Measurements from ENCODE around the gene IL17B. TPM values are rescaled to one million over a fixed set of nuclear protein-coding genes. Genes with fewer than 3 reads are reported as not detected.

Gene IL17B
- total RNA-seq, 2 experiments from 2014 or later = not detected

GRCh38 chr5:149325894-149326293 is 53.2 kb downstream of the IL17B start:
- intact Hi-C loops (cut with micrococcal nuclease; ENCODE audit: unreplicated experiment) = no loop called here
- Histone ChIP-seq H3K9me3 (ENCODE audit: low read length) (peaks cover 3% of the 10 kb centered on the region; the same call in 1 of the 2 replicates), H3K36me3 (ENCODE audit: insufficient read depth, low read length) (no peaks in the 10 kb centered on the region), H3K4me2 (ENCODE audit: low read length) (no peak overlapping the region), H2AFZ (ENCODE audit: low read length) (no peak overlapping the region), H4K20me1 (ENCODE audit: insufficient read depth, low read length) (no peaks in the 10 kb centered on the region), H3K79me2 (ENCODE audit: insufficient read depth, low read depth, low read length) (no peaks in the 10 kb centered on the region), H3K27ac (ENCODE audit: low read depth, low read length, poor library complexity, severe bottlenecking) (no peak overlapping the region), H3K9me2 (ENCODE audit: insufficient read depth, low read length) (no peaks in the 10 kb centered on the region), H3K4me3 (ENCODE audit: low read depth, low read length, poor library complexity, severe bottlenecking) (no peak overlapping the region), H3K4me1 (ENCODE audit: insufficient read depth, low read length, poor library complexity, severe bottlenecking) (no peaks in the 10 kb centered on the region)
- no peak for DNase-seq (ENCODE audit: low spot score)
- no TSS peak for BruUV-seq (replicated peaks)
- ChIA-PET CTCF (ENCODE audit: unreplicated experiment) (no interaction called here), POLR2A (no interaction called here)
- TF ChIP-seq, protein P1, sequence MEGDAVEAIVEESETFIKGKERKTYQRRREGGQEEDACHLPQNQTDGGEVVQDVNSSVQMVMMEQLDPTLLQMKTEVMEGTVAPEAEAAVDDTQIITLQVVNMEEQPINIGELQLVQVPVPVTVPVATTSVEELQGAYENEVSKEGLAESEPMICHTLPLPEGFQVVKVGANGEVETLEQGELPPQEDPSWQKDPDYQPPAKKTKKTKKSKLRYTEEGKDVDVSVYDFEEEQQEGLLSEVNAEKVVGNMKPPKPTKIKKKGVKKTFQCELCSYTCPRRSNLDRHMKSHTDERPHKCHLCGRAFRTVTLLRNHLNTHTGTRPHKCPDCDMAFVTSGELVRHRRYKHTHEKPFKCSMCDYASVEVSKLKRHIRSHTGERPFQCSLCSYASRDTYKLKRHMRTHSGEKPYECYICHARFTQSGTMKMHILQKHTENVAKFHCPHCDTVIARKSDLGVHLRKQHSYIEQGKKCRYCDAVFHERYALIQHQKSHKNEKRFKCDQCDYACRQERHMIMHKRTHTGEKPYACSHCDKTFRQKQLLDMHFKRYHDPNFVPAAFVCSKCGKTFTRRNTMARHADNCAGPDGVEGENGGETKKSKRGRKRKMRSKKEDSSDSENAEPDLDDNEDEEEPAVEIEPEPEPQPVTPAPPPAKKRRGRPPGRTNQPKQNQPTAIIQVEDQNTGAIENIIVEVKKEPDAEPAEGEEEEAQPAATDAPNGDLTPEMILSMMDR (conservative IDR thresholded peaks at IDR 0.05; ENCODE audit: low read length) = no peak
- TF ChIP-seq EZH2phosphoT487 (IDR thresholded peaks at IDR 0.05; ENCODE audit: borderline replicate concordance, low read depth, low read length) = no peak

- no TSS peak for BruUV-seq (replicated peaks)
These were observed 53.8 kb downstream of the IL17B start for GRCh38 chr5:149325166-149325735.

More at GRCh38 chr5:149325166-149325735, 53.8 kb downstream of the IL17B start:
- Histone ChIP-seq H3K79me2 (ENCODE audit: insufficient read depth, low read depth, low read length) (no peaks in the 10 kb centered on the region), H3K4me2 (ENCODE audit: low read length) (no peak overlapping the region), H3K27ac (ENCODE audit: low read depth, low read length, poor library complexity, severe bottlenecking) (no peak overlapping the region), H3K4me3 (ENCODE audit: low read depth, low read length, poor library complexity, severe bottlenecking) (no peak overlapping the region), H3K9me2 (ENCODE audit: insufficient read depth, low read length) (no peaks in the 10 kb centered on the region), H3K36me3 (ENCODE audit: insufficient read depth, low read length) (no peaks in the 10 kb centered on the region), H3K4me1 (ENCODE audit: insufficient read depth, low read length, poor library complexity, severe bottlenecking) (no peaks in the 10 kb centered on the region), H2AFZ (ENCODE audit: low read length) (no peak overlapping the region), H4K20me1 (ENCODE audit: insufficient read depth, low read length) (no peaks in the 10 kb centered on the region), H3K9me3 (ENCODE audit: low read length) (peaks cover 3% of the 10 kb centered on the region; the same call in 1 of the 2 replicates)
- TF ChIP-seq, protein P1 (conservative IDR thresholded peaks at IDR 0.05; ENCODE audit: low read length) = no peak
- TF ChIP-seq EZH2phosphoT487 (IDR thresholded peaks at IDR 0.05; ENCODE audit: borderline replicate concordance, low read depth, low read length) = no peak
- intact Hi-C loops (cut with micrococcal nuclease; ENCODE audit: unreplicated experiment) = no loop called here
- no peak for DNase-seq (ENCODE audit: low spot score)
- ChIA-PET POLR2A (interaction anchor here (0.8 to 0.9 kb wide), 2 partner anchors 9 to 28 kb away, joined by 3 to 15 read pairs; no protein-coding TSS in a partner anchor), CTCF (ENCODE audit: unreplicated experiment) (interaction anchor here (0.6 kb wide), 1 partner anchor 99 kb away, joined by 3 read pairs; no protein-coding TSS in a partner anchor)

Measured in OCI-LY7 (cell line).